Mammary epithelial cell (primary cell): ENCODE data around the gene TEX51.

ENCODE experiments used
- CTCF ChIP-seq, 2 donors: IDR thresholded peaks in 1 of 2; conservative IDR thresholded peaks in 1 of 2; 2 replicates each; pipeline ENCODE4 v1.5.1; 2011 to 2012; ENCODE audit warnings: inconsistent platforms in 2 of 2, low read length in 2 of 2, mild to moderate bottlenecking in 2 of 2, control low read depth in 1 of 2, low read depth in 1 of 2; ENCODE audit not compliant: insufficient read depth in 1 of 2; ENCODE audit errors: extremely low read depth in 1 of 2
- EZH2 ChIP-seq: IDR thresholded peaks from 2 replicates; pipeline ENCODE4 v1.6.1; 2012; ENCODE audit warnings: low read length, inconsistent platforms, borderline replicate concordance

- TF ChIP-seq CTCF (conservative IDR thresholded peaks at IDR 0.05 in 1 of 2, IDR thresholded peaks at IDR 0.05 in 1 of 2; ENCODE audit: extremely low read depth in 1 of 2, insufficient read depth in 1 of 2, low read depth in 1 of 2, low read length in 2 of 2) (no peak), EZH2 (no peak)
These were observed 37.1 kb downstream of the TEX51 start for GRCh38 chr2:126935774-126936173.
